HG03045 (cell line): ENCODE results near the gene VGLL4.
A peak's percentile ranks its signal among the peaks of the same experiment; 100 is the strongest.
"Not testable (repeated sequence)": the region's sequence is repeated elsewhere in the genome, so short reads cannot be mapped to it uniquely, and the experiment has no call there.

ENCODE experiments used
- ATAC-seq: cut with Tn5 transposase; IDR thresholded peaks from one replicate; pipeline ENCODE4 v1.9.1; 2021; ENCODE audit warnings: mild to moderate bottlenecking, moderate library complexity; ENCODE audit not compliant: unreplicated experiment

VGLL4 gene, protein sequence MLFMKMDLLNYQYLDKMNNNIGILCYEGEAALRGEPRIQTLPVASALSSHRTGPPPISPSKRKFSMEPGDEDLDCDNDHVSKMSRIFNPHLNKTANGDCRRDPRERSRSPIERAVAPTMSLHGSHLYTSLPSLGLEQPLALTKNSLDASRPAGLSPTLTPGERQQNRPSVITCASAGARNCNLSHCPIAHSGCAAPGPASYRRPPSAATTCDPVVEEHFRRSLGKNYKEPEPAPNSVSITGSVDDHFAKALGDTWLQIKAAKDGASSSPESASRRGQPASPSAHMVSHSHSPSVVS

DNA sequence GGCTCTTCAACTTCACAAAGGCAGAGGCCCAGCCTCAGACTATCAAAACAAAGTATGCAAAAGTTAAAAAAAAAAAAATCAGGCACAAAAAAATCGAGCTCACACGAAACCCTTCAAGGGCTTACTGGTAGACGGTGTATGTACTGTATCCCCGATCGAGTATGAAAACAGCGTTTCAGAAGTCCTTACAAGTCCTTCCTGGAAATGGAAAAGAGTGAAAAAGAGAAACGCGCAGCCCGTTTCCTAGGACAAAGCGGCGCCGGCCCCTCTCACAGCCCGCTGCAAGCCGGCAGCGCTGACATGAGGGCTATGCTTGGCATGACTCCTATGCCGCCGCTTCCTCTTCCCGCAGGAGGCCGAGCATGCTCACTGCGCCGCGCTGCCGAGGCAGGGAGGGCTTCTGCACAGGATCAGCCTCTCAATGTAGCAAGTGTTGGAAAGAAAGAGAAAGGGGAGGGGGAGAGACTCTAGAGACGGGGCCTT is at the start of gene VGLL4:
Gene VGLL4, minus strand, starts transcription at position 311 of the 483 bp plus-strand sequence. CDS start 397 bp downstream, outside the sequence.
- ATAC-seq: peak; percentile 72

DNA sequence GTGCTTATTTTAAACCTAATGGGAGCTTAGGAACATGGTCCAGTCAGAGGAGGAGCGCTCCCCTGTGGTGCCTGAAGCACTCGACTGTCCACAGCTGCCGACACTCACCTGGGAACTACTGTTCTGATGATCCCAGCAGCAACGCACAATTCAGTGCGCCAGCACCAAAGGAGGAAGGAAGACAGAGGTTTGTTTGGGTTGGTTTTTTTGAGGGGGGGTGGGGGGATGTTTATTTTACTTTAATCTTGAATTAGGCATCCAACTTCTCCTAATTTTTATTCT is 48.8 kb upstream of the VGLL4 start:
- ATAC-seq: no peak

DNA sequence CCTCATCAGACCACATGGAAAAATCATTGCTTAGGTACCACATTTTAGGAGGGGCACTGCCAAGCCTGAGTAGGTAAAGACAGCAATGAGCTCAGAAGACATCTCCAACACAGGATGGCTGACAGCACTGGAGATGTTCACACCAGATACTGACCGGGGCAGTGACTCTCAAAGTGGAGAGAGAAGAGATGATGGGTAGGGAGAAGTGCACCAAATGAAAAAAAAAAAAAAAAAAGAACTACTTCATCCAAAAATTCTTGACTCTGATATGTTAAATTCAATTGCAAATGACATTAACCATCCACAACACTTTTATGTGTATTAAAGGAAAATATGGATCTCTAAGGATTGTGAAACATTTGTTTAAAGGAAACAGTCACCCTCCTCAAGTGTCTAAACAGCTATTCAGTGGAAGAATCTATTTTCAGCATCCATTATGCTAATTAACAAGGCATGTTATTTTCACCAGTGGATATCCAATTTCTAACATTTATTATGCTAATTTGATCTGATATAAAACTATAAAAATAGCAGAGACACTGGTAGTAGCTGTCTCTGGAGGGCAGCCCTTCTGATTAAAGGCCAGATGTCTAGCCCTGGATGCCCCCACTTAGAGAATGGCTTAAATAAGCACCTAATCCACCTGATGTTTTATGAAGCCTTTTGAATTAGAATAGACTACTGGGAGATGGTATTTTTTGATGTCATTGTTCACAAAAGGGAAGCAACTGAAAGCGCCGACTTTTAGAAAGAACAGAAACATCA is 48.2 kb upstream of the VGLL4 start:
- ATAC-seq: no peak

GRCh38 chr3:11690863-11691766 is 47.4 kb upstream of the VGLL4 start:
- ATAC-seq: no peak

GRCh38 chr3:11689749-11690148 is 46.0 kb upstream of the VGLL4 start:
- no peak for ATAC-seq

DNA sequence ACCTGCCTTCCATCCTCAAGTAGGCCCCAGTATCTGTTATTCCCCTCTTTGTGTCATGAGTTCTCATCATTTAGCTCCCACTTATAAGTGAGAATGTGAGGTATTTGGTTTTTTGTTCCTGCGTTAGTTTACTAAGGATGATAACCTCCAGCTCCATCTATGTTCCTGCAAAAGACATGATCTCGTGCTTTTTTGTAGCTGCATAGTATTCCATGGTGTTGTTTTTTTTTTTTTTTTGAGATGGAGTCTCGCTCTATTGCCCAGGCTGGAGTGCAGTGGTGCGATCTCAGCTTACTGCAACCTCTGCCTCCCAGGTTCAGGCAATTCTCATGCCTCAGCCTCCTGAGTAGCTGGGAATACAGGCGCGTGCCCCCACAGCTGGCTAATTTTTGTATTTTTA is 41.3 kb upstream of the VGLL4 start:
- not testable (repeated sequence) for ATAC-seq

- ATAC-seq: no peak
These were observed 36.8 kb upstream of the VGLL4 start for GRCh38 chr3:11680509-11680908.

DNA sequence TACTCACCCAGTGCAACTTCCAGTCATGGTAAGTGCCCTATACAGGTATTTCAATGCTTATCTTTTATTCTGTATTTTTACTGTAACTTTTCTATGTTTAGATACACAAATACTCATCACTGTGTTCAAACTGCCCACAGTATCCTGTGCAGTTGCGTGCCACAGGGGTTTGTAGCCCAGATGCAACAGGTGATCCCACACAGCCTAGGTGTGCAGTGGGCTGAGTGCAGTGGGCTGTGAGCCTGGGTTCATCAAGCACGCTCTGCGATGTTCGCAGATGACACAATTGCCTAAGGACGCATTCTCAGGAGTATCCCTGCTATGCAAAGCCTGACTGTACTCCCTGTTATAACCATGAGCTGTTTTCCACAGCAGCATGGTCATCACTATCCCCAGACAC is 36.2 kb upstream of the VGLL4 start:
- no peak for ATAC-seq

- ATAC-seq: no peak
These were observed 28.6 kb upstream of the VGLL4 start for GRCh38 chr3:11672363-11672762.

DNA sequence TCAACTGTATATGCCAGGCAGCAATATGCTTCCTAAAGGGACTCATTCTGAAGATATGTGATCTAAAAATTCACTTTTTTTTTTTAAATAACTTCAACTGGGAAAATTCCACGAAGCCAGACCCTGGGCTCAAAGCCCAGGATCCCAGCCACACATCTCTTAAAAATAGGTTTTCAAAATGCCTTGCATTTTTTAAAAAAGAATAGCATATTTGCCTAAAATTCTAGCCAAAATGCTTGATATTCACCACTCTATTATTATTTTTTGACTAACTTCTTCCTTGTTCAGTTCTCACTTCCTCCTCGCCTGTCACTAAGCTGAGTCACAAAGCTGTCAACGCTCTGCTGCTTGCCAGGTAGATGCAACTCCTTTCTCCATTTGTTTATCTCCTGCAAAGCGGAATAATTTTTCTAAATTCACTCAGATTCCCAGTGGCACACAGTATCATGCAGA is 28.0 kb upstream of the VGLL4 start:
- no peak for ATAC-seq

GRCh38 chr3:11668243-11669235 is 24.8 kb upstream of the VGLL4 start:
- ATAC-seq: no peak

- ATAC-seq: no peak
These were observed 21.6 kb upstream of the VGLL4 start for GRCh38 chr3:11665331-11665730.

- no peak for ATAC-seq
These were observed 18.8 kb upstream of the VGLL4 start for GRCh38 chr3:11662392-11662990.

DNA sequence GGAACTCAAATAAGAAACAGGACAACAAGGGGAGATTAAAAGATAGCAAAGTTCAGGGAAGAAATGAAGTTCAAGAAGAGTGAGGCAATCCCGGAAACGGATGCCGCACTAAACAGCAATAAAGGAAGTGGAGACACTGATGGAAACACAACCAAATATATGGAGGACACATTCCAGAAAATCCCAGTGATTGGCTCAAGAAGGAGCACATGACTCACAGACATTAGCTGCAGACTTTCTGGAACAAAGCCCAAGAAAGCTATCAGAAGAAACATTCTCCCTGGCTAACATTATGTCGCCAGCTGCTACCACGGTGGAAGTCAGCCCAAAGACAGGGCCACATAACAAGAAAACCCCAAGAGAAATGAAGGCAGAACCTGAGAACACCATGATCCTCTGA is 18.1 kb upstream of the VGLL4 start:
- no peak for ATAC-seq

DNA sequence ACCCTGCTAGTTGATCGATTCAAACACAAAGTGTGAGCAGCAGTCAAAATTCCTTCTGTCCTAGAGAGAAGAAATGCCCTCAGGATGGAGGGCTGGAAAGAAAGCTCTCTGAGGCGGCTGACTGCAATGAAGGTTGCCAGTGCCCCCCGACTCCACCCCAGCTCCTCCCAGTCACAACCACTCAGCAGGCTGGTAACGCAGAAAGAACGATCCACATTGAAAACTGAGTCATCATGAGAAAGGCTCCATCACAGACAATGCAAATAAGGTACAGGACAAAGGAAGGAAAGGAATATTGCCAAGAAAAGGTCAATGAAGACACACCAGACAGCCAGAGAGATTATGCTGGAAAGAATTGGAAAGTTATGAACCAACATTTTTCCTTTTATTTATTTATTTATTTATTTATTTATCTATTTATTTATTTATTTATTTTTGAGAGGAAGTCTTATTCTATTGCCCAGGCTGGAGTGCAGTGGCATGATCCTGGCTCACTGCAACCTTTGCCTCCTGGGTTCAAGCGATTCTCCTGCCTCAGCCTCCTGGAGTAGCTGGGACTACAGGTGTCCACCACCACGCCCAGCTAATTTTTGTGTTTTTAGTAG is 17.4 kb upstream of the VGLL4 start:
- no peak for ATAC-seq

- ATAC-seq: no peak
These were observed 16.5 kb upstream of the VGLL4 start for GRCh38 chr3:11660242-11660641.

- ATAC-seq: no peak
These were observed 14.5 kb upstream of the VGLL4 start for GRCh38 chr3:11658180-11658579.

DNA sequence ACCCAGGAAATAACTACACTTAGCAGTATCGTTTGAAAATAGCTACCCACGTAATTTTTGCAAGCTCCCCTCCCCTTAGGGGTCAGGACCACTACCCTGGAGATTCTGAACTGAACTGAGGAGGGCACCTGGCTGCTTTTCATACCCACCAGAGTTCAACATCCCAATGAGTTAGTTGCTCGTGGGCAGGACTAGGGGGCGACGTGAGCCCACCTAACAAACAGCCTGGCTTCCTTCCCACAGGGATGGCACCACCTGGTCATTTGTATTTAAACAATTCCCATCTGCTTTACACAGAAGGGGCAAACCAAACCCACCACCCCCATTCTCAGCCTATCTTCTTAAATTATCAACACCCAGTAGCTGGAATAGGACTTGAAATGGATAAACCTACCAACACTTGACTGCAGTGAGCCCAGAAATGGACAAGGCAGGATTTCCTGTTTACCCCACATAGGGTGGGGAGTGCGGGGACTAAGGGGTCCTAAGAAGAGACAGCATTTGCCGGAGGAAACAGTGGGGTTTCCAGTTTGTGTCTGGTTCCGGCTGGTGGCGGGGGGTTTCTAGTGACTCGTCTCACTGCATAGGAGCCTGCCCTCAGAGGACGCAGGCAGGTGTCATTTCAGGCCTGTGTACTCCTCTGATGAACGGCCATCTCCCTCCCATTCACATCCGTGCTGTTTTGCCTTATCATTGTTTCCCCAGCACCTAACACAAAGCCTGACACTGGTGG is 11.6 kb upstream of the VGLL4 start:
- ATAC-seq: no peak

DNA sequence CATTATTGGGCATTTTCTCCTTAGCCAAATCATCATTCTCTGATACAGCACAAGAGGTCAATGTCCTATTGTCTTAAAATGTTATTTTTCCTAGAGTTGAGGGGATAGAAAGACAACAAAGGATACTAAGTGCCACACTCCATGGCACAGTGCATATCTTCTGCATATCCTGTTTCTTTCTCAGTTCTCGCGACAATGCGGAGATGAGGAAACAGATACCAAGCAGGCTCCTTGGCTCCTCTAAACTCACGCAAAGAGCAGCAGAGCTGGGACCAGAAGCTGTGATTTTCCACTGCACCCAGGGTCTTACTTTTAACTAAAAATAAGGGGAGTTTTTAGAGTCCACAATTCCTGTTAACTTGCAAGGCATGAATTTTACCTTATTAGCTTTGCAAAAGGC is 10.5 kb upstream of the VGLL4 start:
- ATAC-seq: no peak
